Measurements from ENCODE around the gene DDIAS.

DNA sequence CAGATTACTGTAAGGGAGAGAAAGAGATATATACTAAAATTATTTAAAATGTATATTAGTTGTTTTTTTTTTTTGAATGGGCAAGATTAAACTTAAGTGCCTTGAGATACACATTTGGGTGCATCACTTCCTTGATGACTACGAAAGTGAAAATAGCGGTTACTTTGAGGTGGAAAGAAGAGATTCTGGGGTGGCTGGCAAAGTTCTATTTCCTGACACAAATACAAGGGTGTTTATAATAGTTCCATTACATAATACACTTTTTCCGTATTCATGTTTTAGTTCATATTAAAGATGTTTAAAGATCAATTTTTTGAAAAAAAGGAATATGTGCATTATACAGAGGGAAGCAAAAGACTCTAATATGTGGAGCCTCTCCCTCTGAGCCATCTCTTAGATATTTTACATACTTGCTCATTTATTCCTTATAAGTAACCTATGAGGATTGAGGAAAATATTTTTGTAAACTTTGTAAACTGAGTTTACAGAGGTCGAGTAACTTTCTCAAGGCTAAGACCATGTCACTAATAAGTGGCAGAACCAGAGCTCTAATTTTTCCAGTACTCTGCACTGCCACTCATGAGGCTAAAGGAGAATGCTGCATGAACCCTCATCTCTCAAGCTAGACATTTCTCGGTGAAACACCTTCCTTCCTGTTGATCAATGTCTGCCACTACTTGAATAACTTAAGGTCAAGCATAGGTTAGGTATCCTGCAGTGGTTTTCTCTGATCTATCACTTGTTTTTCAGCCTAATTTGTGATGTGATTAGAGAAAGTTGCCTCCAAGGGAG lies 58.6 kb downstream of the DDIAS start:
- TF ChIP-seq, protein P1, sequence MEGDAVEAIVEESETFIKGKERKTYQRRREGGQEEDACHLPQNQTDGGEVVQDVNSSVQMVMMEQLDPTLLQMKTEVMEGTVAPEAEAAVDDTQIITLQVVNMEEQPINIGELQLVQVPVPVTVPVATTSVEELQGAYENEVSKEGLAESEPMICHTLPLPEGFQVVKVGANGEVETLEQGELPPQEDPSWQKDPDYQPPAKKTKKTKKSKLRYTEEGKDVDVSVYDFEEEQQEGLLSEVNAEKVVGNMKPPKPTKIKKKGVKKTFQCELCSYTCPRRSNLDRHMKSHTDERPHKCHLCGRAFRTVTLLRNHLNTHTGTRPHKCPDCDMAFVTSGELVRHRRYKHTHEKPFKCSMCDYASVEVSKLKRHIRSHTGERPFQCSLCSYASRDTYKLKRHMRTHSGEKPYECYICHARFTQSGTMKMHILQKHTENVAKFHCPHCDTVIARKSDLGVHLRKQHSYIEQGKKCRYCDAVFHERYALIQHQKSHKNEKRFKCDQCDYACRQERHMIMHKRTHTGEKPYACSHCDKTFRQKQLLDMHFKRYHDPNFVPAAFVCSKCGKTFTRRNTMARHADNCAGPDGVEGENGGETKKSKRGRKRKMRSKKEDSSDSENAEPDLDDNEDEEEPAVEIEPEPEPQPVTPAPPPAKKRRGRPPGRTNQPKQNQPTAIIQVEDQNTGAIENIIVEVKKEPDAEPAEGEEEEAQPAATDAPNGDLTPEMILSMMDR (IDR thresholded peaks at IDR 0.05 in 8 of 11, conservative IDR thresholded peaks at IDR 0.05 in 3 of 11): no peak
- no peak for TF ChIP-seq POLR2AphosphoS5 (IDR thresholded peaks at IDR 0.05)
